ENCODE measurements around the gene BPIFB3. TPM values are rescaled to one million over a fixed set of nuclear protein-coding genes. Genes with fewer than 3 reads are reported as not detected.
"Not testable (repeated sequence)": the region's sequence is repeated elsewhere in the genome, so short reads cannot be mapped to it uniquely, and the experiment has no call there.

The BPIFB3 gene
- total RNA-seq, 1 donor from 2014 or later, result not detected

DNA sequence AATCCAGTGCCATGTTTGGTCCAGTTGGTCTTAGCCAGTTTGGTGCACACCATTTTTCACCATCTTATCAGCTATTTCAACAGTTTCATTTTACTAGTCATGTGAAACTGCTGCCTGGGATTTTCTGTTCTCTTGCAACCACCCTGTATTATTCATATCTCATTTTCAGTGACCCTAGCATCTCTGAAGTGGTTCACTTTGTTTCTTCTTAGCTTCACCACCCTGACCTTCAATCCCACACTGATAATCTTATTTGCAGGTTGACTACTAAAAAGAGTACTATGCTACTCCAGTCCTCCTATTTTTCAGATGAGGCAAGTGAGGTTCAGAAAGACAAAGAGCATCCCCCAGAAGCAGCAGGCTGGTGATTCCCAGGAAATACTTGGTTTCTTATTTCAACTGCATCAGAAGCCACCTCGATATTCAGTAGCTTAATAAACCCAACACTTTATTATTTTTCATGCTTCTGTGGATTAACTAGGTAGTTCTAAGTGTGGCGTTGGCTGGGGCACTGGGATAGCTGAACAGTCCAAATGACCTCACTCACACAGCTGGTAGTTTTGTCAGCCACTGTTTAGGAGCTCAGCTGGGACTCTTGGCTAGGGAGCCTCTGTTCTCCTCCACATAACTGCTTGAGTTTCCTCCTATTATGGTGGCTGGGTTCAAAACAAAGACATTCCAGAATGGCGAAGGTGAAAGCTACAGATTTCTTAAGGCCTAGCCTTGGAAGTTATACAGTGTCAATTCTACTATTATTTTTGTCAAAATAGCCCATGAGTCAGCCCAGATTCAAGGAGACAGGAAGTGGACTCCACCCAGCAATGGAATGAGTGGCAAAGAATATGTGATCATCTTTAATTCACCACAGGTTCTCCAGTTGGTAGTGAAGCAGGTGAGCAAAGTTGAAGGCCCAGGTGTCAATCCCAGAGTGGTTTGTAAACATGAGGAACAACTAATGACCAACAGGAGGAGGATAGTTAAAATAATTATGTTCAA lies 66.3 kb downstream of the BPIFB3 start:
- DNase-seq (ENCODE audit: low spot score), result no peak

DNA sequence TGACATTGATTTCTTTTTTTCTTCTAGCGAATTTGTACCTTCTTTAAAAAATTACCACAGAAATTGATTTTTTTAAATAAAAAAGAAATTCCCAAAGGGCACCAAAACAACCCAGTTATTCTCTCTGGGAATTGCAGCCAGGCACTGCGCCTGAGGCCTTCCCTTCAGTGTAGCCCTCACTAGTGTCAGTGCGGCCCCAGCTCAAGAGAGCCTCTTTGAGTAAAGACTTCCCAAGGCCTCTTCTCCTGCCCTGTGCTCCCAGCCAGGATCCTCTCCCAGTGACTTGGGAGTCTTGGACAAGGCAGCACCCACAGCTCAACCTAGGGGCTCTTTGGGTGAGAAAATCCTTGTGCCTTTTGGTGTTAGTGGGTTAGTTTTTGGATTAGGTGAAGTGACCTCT lies 67.2 kb downstream of the BPIFB3 start:
- peaks cover 41% of the 10 kb centered on the region for H3K27me3 Mint-ChIP-seq (ENCODE audit: low read depth)
- peaks cover 12% of the 10 kb centered on the region for H3K9me3 Mint-ChIP-seq (ENCODE audit: low read depth)
- TF ChIP-seq, protein P1, sequence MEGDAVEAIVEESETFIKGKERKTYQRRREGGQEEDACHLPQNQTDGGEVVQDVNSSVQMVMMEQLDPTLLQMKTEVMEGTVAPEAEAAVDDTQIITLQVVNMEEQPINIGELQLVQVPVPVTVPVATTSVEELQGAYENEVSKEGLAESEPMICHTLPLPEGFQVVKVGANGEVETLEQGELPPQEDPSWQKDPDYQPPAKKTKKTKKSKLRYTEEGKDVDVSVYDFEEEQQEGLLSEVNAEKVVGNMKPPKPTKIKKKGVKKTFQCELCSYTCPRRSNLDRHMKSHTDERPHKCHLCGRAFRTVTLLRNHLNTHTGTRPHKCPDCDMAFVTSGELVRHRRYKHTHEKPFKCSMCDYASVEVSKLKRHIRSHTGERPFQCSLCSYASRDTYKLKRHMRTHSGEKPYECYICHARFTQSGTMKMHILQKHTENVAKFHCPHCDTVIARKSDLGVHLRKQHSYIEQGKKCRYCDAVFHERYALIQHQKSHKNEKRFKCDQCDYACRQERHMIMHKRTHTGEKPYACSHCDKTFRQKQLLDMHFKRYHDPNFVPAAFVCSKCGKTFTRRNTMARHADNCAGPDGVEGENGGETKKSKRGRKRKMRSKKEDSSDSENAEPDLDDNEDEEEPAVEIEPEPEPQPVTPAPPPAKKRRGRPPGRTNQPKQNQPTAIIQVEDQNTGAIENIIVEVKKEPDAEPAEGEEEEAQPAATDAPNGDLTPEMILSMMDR (IDR thresholded peaks at IDR 0.05), result no peak
- H3K27ac Mint-ChIP-seq (ENCODE audit: unreplicated experiment), result no peak overlapping the region
- peaks cover 2% of the 10 kb centered on the region for H3K36me3 Mint-ChIP-seq (ENCODE audit: low read depth)
- peaks cover 3% of the 10 kb centered on the region for H3K4me1 Mint-ChIP-seq (ENCODE audit: low read depth)
- no peak for DNase-seq (ENCODE audit: low spot score)
- no peak overlapping the region for H3K4me3 Mint-ChIP-seq (ENCODE audit: unreplicated experiment)

More for the DNA sequence above, 66.3 kb downstream of the BPIFB3 start:
- H3K4me3 Mint-ChIP-seq (ENCODE audit: unreplicated experiment), result no peak overlapping the region
- H3K27ac Mint-ChIP-seq (ENCODE audit: unreplicated experiment), result no peak overlapping the region
- H3K27me3 Mint-ChIP-seq (ENCODE audit: low read depth), result peaks cover 33% of the 10 kb centered on the region
- peaks cover 3% of the 10 kb centered on the region for H3K4me1 Mint-ChIP-seq (ENCODE audit: low read depth)
- TF ChIP-seq, protein P1 (IDR thresholded peaks at IDR 0.05), result no peak
- H3K9me3 Mint-ChIP-seq (ENCODE audit: low read depth), result peaks cover 12% of the 10 kb centered on the region
- peaks cover 2% of the 10 kb centered on the region for H3K36me3 Mint-ChIP-seq (ENCODE audit: low read depth)

GRCh38 chr20:33122297-33122696 lies 68.6 kb downstream of the BPIFB3 start:
- Mint-ChIP-seq H3K9me3 (ENCODE audit: low read depth) (peaks cover 12% of the 10 kb centered on the region), H3K27me3 (ENCODE audit: low read depth) (peaks cover 48% of the 10 kb centered on the region)
- not testable (repeated sequence) for H3K4me3 Mint-ChIP-seq (ENCODE audit: unreplicated experiment); H3K36me3 Mint-ChIP-seq (ENCODE audit: low read depth); H3K4me1 Mint-ChIP-seq (ENCODE audit: low read depth); DNase-seq (ENCODE audit: low spot score); H3K27ac Mint-ChIP-seq (ENCODE audit: unreplicated experiment)

Other genes starting within 250 kb of the BPIFB3 start
- 121 to 177 TPM (median 176 TPM) in 3 replicates for gene MAPRE1, start 233.9 kb upstream of the BPIFB3 start, total RNA-seq
- 0.32 to 0.67 TPM (median 0.51 TPM) in 3 replicates for gene EFCAB8, start 195.0 kb upstream of the BPIFB3 start, total RNA-seq
- gene SUN5, start 49.5 kb upstream of the BPIFB3 start, total RNA-seq, result not detected in 3 replicates
- gene BPIFB2, start 46.2 kb upstream of the BPIFB3 start, total RNA-seq, result not detected in 3 replicates
- gene BPIFB6, start 22.3 kb upstream of the BPIFB3 start, total RNA-seq, result not detected in 3 replicates
- not detected in 3 replicates for gene BPIFB4, start 25.7 kb downstream of the BPIFB3 start, total RNA-seq
- gene BPIFA2, start 114.3 kb downstream of the BPIFB3 start, total RNA-seq, result not detected in 3 replicates
- not detected in 3 replicates for gene BPIFA3, start 163.4 kb downstream of the BPIFB3 start, total RNA-seq
- gene BPIFA1, start 182.1 kb downstream of the BPIFB3 start, total RNA-seq, result not detected in 3 replicates
- gene BPIFB1, start 229.3 kb downstream of the BPIFB3 start, total RNA-seq, result not detected in 3 replicates

Data from chondrocyte (in vitro differentiated cells).